IMR-90 (cell line): Measurements from ENCODE around the gene PCGF2. TPM values are rescaled to one million over a fixed set of nuclear protein-coding genes. Genes with fewer than 3 reads are reported as not detected.

Experiments
- ATAC-seq: fragments of 200-7000 bp; cut with Tn5 transposase; 2 replicates; pipeline ENCODE4 v1.9.1; 2020; ENCODE audit warnings: low read depth, mild to moderate bottlenecking, moderate library complexity
- BruUV-seq: library from RNA; stranded (reverse); fragments of 400-500 nt; replicated peaks from 2 replicates; lab custom pipeline; 2021; lab: Mats Ljungman, UMichigan
- CTCF ChIA-PET: fragments of 300-600 bp; formaldehyde crosslinking; extraction: SDS; loops from one replicate; lab custom pipeline; 2021; ENCODE audit warnings: antibody characterized with exemption; lab: Yijun Ruan, JAX
- POLR2A ChIA-PET: fragments of 300-600 bp; sonication (Branson Sonifier 250); formaldehyde crosslinking; loops from one replicate; lab custom pipeline; 2022; ENCODE audit warnings: antibody characterized with exemption; ENCODE audit not compliant: unreplicated experiment; lab: Charles Lee
- DNase-seq: peaks from one replicate; pipeline ENCODE4 v3.0.0; 2013
- H2AFZ ChIP-seq: replicated peaks from 2 replicates; pipeline ENCODE3; 2013; ENCODE audit warnings: low read length, mild to moderate bottlenecking; ENCODE audit not compliant: poor library complexity
- H2AK5ac ChIP-seq: 2 replicates; pipeline ENCODE4 v1.6.1; 2013; ENCODE audit warnings: low read depth, low read length, inconsistent platforms
- H2AK9ac ChIP-seq: replicated peaks from 2 replicates; pipeline ENCODE3; 2013; ENCODE audit warnings: mild to moderate bottlenecking, low read depth, low read length, moderate library complexity; ENCODE audit not compliant: poor library complexity
- H2BK120ac ChIP-seq: 2 replicates; pipeline ENCODE4 v1.6.1; 2013; ENCODE audit warnings: low read depth, low read length, inconsistent platforms
- H2BK15ac ChIP-seq: 3 replicates; pipeline ENCODE4 v1.6.1; 2013; ENCODE audit warnings: low read depth, low read length, inconsistent platforms
- H2BK20ac ChIP-seq: 2 replicates; pipeline ENCODE4 v1.6.1; 2013; ENCODE audit warnings: low read depth, mild to moderate bottlenecking, inconsistent platforms, low read length, moderate library complexity
- H2BK5ac ChIP-seq: 2 replicates; pipeline ENCODE4 v1.6.1; 2013; ENCODE audit warnings: mild to moderate bottlenecking, low read depth, low read length, inconsistent platforms; ENCODE audit not compliant: poor library complexity, severe bottlenecking
- H3K14ac ChIP-seq: replicated peaks from 2 replicates; pipeline ENCODE4 v1.6.1; 2013; ENCODE audit warnings: low read depth, low read length, inconsistent platforms
- H3K18ac ChIP-seq: 2 replicates; pipeline ENCODE4 v1.6.1; 2013; ENCODE audit warnings: low read depth, low read length, control low read depth
- H3K23ac ChIP-seq: 2 replicates; pipeline ENCODE4 v1.6.1; 2013; ENCODE audit warnings: low read depth, low read length, inconsistent platforms
- H3K27ac ChIP-seq: 2 replicates; pipeline ENCODE4 v1.5.1; 2013; ENCODE audit warnings: mild to moderate bottlenecking, control low read depth, low read length; ENCODE audit not compliant: insufficient read depth
- H3K27me3 ChIP-seq: 2 replicates; pipeline ENCODE4 v1.6.1; 2013; ENCODE audit warnings: low read length; ENCODE audit not compliant: control insufficient read depth, insufficient read depth
- H3K36me3 ChIP-seq: 2 replicates; pipeline ENCODE4 v1.6.1; 2013; ENCODE audit warnings: low read length, mixed read lengths; ENCODE audit not compliant: control insufficient read depth, insufficient read depth
- H3K4ac ChIP-seq: 2 replicates; pipeline ENCODE4 v1.6.1; 2013; ENCODE audit warnings: low read depth, low read length, inconsistent platforms
- H3K4me1 ChIP-seq: 2 replicates; pipeline ENCODE4 v1.6.1; 2013; ENCODE audit warnings: low read length, mixed read lengths; ENCODE audit not compliant: control insufficient read depth, insufficient read depth
- H3K4me2 ChIP-seq: 2 replicates; pipeline ENCODE4 v1.6.1; 2013; ENCODE audit warnings: low read depth, mild to moderate bottlenecking, control low read depth, low read length, moderate library complexity
- H3K4me3 ChIP-seq: 2 replicates; pipeline ENCODE4 v1.5.1; 2013; ENCODE audit warnings: low read depth, mild to moderate bottlenecking, control low read depth, low read length, moderate library complexity; ENCODE audit not compliant: insufficient read depth
- H3K56ac ChIP-seq: 2 replicates; pipeline ENCODE4 v1.6.1; 2013; ENCODE audit warnings: low read length, inconsistent platforms; ENCODE audit not compliant: insufficient read depth; ENCODE audit errors: extremely low read depth
- H3K79me1 ChIP-seq, 2 experiments: 2 replicates each; pipeline ENCODE4 v1.6.1; 2013; ENCODE audit warnings: low read length in 2 of 2, inconsistent platforms in 1 of 2, low read depth in 1 of 2
- H3K9ac ChIP-seq: 2 replicates; pipeline ENCODE4 v1.6.1; 2013; ENCODE audit warnings: low read depth, low read length, control low read depth
- H3K9me1 ChIP-seq: 2 replicates; pipeline ENCODE4 v1.6.1; 2013; ENCODE audit warnings: low read length, inconsistent platforms; ENCODE audit not compliant: insufficient read depth
- H3K9me3 ChIP-seq: 2 replicates; pipeline ENCODE4 v1.6.1; 2013; ENCODE audit warnings: low read length; ENCODE audit not compliant: control insufficient read depth, insufficient read depth
- H4K20me1 ChIP-seq: 2 replicates; pipeline ENCODE4 v1.6.1; 2013; ENCODE audit warnings: low read length, inconsistent platforms; ENCODE audit not compliant: insufficient read depth
- H4K5ac ChIP-seq: 2 replicates; pipeline ENCODE4 v1.6.1; 2013; ENCODE audit warnings: mild to moderate bottlenecking, low read depth, low read length, control low read depth
- H4K8ac ChIP-seq, 2 experiments: 2 replicates each; pipeline ENCODE4 v1.6.1; 2013; ENCODE audit warnings: low read depth in 2 of 2, low read length in 2 of 2, control low read depth in 1 of 2, inconsistent platforms in 1 of 2
- H4K91ac ChIP-seq: 2 replicates; pipeline ENCODE4 v1.6.1; 2013; ENCODE audit warnings: low read depth, low read length, inconsistent platforms; ENCODE audit not compliant: insufficient read depth
- MAFK ChIP-seq: IDR thresholded peaks from 2 replicates; pipeline ENCODE4 v1.6.1; 2012; ENCODE audit warnings: low read depth, low read length, improper control_type of control experiment
- MAZ ChIP-seq: IDR thresholded peaks from 2 replicates; pipeline ENCODE4 v1.6.1; 2012; ENCODE audit warnings: low read depth, mild to moderate bottlenecking, low read length, improper control_type of control experiment, moderate library complexity, borderline replicate concordance
- MXI1 ChIP-seq: IDR thresholded peaks from 2 replicates; pipeline ENCODE4 v1.6.1; 2012; ENCODE audit warnings: low read depth, mild to moderate bottlenecking, low read length, moderate library complexity, borderline replicate concordance
- WGBS, 2 experiments: methylation state at CpG; one replicate each; pipeline versions ENCODE4 v1.1.5 to v1.1.7; 2013; ENCODE audit warnings: missing lambda C conversion rate in 2 of 2; ENCODE audit not compliant: insufficient read length in 1 of 2; ENCODE audit errors: extremely low coverage in 2 of 2; 5-methylcytosine and 5-hydroxymethylcytosine counted together
- dilution Hi-C: fragments of 300-500 bp; cut with HindIII; formaldehyde crosslinking; loops from one replicate; pipeline ENCODE4 v1.14.3; 2018; ENCODE audit warnings: low sequenced_read_pairs; ENCODE audit not compliant: unreplicated experiment
- in situ Hi-C: fragments of 300-500 bp; cut with MboI; formaldehyde crosslinking; loops from 3 replicates; pipeline ENCODE4 v1.14.3; 2019; ENCODE audit warnings: low sequenced_read_pairs, inconsistent platforms, mixed read lengths
- intact Hi-C: fragments of 100-400 bp; cut with micrococcal nuclease; formaldehyde crosslinking; loops from 2 replicates; pipeline ENCODE4 v1.10.0; 2022
- polyA plus RNA-seq, 3 experiments: library from polyadenylated mRNA; depleted of rRNA; stranded (reverse); fragments of >200 nt; gene quantifications; 2 replicates each; pipeline ENCODE4 v1.2.3, GENCODE V29; 2012; ENCODE audit warnings: low replicate concordance in 1 of 3
- total RNA-seq: library from RNA; depleted of rRNA; stranded (reverse); fragments of >200 nt; gene quantifications from 2 replicates; pipeline ENCODE4 v1.2.3, GENCODE V29; 2012

PCGF2 gene
- total and polyA plus RNA-seq, 2 of the 4 experiments (the other 2 are of a cell fraction): 1.1 to 18.2 TPM

- dilution Hi-C loops: no loop called here
- POLR2A ChIA-PET: interaction anchor here (0.6 kb wide), 1 partner anchor 452 kb away, joined by 4 read pairs; no protein-coding TSS in a partner anchor
- Histone ChIP-seq H3K18ac (no peak overlapping the region), H3K36me3 (peaks cover 18% of the 10 kb centered on the region), H3K27me3 (no peaks in the 10 kb centered on the region), H3K23ac (peak overlapping the region; percentile 75; the same call in 1 of the 2 replicates), H3K9ac (peak overlapping the region; percentile 97), H2BK5ac (peak overlapping the region; percentile 87), H3K56ac (peak overlapping the region; percentile 74; the same call in 1 of the 2 replicates), H4K8ac (peak overlapping the region; percentile 13 to 91; a peak in 3 of 4 replicates), H4K20me1 (peaks cover 7% of the 10 kb centered on the region; the same call in 1 of the 2 replicates), H3K4ac (peak overlapping the region; percentile 93), H3K4me2 (peak overlapping the region; percentile 80), H2BK15ac (no peak overlapping the region), H3K79me1 (peaks cover 10 to 39% of the 10 kb centered on the region in 2 experiments), H4K5ac (no peak overlapping the region), H2AFZ (peak overlapping the region; percentile 97), H3K9me3 (no peaks in the 10 kb centered on the region), H2AK9ac (peak overlapping the region; percentile 91), H2AK5ac (peak overlapping the region; percentile 94), H3K9me1 (no peaks in the 10 kb centered on the region), H4K91ac (peak overlapping the region; percentile 60; the same call in 1 of the 2 replicates), H2BK20ac (no peak overlapping the region), H3K4me3 (peak overlapping the region; percentile 84), H3K14ac (peak overlapping the region; percentile 90; the same call in 1 of the 2 replicates), H2BK120ac (no peak overlapping the region), H3K27ac (peak overlapping the region; percentile 90), H3K4me1 (peaks cover 1% of the 10 kb centered on the region; the same call in 1 of the 2 replicates)
- in situ Hi-C loops: no loop called here
- TSS peak; percentile 59 for BruUV-seq
- WGBS, 2 experiments: 12% methylated on average over 15 of the region's 22 CpGs; no CpG with 5 or more reads in 1 of the 2 experiments
- intact Hi-C loops: loop anchor here (5.0 kb wide), 1 partner anchor 119 kb away; the partner anchor contains the start of gene LASP1
- CTCF ChIA-PET: no interaction called here
- ATAC-seq (no peak), DNase-seq (no peak)
- TF ChIP-seq MAFK (no peak), MAZ (no peak), MXI1 (no peak)
These were observed 5.0 kb upstream of the PCGF2 start for GRCh38 chr17:38753071-38753506.
